GM20000 (cell line): ENCODE data around the gene GLMP.

ENCODE experiments used
- DNase-seq: peaks from one replicate; pipeline ENCODE4 v3.0.0; 2012; ENCODE audit warnings: low spot score
- TF ChIP-seq, protein P1 (sequence below): IDR thresholded peaks from 2 replicates; pipeline ENCODE4 v1.5.1; 2012; ENCODE audit warnings: mild to moderate bottlenecking, control low read depth; ENCODE audit errors: extremely low read depth, missing control alignments

The GLMP gene

DNA sequence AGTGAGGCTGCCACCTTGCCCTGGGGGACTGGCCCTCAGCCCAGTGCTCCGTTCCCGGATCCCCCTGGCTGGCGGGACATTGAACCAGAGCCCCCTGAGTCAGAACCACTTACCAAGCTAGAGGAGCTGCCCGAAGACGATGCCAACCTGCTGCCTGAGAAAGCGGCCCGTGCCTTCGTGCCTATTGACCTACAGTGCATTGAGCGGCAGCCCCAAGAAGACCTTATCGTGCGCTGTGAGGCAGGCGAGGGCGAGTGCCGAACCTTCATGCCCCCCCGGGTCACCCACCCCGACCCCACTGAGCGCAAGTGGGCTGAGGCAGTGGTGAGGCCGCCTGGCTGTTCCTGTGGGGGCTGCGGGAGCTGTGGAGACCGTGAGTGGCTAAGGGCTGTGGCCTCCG lies 10.0 kb downstream of the GLMP start:
- no peak for DNase-seq
- TF ChIP-seq, protein P1, sequence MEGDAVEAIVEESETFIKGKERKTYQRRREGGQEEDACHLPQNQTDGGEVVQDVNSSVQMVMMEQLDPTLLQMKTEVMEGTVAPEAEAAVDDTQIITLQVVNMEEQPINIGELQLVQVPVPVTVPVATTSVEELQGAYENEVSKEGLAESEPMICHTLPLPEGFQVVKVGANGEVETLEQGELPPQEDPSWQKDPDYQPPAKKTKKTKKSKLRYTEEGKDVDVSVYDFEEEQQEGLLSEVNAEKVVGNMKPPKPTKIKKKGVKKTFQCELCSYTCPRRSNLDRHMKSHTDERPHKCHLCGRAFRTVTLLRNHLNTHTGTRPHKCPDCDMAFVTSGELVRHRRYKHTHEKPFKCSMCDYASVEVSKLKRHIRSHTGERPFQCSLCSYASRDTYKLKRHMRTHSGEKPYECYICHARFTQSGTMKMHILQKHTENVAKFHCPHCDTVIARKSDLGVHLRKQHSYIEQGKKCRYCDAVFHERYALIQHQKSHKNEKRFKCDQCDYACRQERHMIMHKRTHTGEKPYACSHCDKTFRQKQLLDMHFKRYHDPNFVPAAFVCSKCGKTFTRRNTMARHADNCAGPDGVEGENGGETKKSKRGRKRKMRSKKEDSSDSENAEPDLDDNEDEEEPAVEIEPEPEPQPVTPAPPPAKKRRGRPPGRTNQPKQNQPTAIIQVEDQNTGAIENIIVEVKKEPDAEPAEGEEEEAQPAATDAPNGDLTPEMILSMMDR: no peak

DNA sequence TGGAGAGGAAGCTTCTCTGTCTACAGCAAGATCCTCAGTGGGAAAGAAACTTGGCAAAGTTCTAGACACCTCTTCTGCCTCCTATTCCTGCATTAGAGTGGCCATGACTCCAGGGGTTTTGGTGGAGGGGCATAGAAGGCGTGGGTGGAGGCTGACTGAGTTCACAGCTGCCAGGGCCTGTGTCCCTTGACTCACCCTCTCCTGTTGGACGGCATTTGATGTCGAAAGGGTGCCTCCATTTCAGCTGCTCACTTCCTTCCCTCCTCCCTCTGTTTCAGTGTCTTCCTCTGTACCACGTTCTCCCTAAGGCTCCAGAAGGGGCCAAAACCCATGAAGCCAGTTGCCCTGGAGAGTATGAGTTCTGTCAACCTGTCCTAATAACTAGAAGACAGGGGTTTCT lies 10.7 kb downstream of the GLMP start:
- TF ChIP-seq, protein P1: no peak
- DNase-seq: no peak

DNA sequence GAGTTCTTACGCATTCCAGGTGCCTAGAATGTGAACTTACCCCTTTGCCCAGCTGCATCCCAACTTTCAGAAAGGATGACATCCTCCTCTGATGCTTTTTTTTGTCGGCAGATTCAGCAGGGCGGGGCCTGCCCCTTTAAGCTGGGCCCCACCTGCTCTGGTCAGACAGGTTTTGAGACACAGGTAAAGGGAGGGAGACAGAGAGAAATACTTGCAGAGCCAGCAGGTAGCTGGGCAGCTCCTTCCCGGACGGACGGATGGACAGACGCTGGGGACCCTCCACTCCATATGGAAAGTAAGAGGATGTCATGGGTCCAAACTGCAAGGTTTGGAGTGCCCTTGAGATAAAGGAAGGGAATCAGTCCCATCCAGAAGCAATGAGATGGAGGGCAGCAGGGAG lies 11.4 kb downstream of the GLMP start, which contains the start of gene TMEM79:
TSS of gene TMEM79 (plus strand) at position 214 of the 400 bp plus-strand sequence. CDS start 902 bp downstream, outside the sequence.
- DNase-seq: no peak
- TF ChIP-seq, protein P1: no peak

DNA sequence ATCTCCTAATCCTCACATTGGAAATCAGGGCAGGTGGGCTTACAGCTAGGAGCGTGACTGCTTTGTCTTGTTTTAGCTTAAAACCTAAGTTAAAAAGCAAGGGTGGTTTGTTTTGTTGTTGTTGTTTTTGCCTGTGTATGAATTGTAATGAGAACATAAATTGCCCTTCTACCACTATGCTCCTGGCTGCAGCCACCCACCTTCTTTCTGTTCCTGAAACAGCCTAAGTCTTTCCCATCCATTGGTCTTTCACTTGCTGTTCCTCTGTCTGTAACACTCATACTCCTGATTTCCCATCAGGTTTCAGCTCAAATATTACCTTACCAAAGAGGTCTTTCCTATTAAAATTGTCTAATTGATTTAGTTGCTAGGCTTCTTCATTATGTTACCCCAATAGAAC lies 12.0 kb downstream of the GLMP start:
- DNase-seq: no peak
- TF ChIP-seq, protein P1: no peak

GRCh38 chr1:156282479-156283222 lies 12.8 kb downstream of the GLMP start, which contains the start of gene SMG5:
Gene SMG5 (minus strand): TSS chr1:156282825. CDS start chr1:156282680, 145 bp downstream.
- peak; percentile 97 for DNase-seq
- TF ChIP-seq, protein P1: no peak

- DNase-seq: no peak
- TF ChIP-seq, protein P1: no peak
These were observed 13.6 kb downstream of the GLMP start for GRCh38 chr1:156281693-156282478.

DNA sequence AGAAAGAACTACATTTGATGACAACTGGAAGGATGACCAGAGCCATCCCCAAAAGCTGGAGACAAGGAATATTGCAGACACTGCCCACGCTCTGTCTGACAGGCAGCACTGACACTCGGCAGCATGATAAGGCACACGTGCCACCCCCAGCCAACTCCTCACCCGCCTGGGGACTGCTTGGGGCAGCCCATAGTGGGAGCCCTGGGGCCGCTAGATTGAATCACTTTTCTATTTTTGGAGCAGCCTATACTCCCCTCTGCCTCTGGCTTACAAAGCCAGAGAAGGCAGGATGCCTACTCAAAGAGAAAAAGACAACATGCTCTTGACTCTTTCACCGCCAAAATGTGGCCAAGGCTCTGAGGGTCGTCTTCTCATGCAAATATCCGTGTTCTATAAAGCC lies 14.2 kb downstream of the GLMP start:
- peak; percentile 57 for DNase-seq
- TF ChIP-seq, protein P1: peak; percentile 15
